Smooth muscle cell (in vitro differentiated cells): ENCODE measurements around the gene TCIRG1. TPM values are rescaled to one million over a fixed set of nuclear protein-coding genes. Genes with fewer than 3 reads are reported as not detected.

Experiments
- DNase-seq: peaks from one replicate; lab custom pipeline; 2025; ENCODE audit not compliant: unreplicated experiment; lab: John Stamatoyannopoulos, UW
- H2AFZ ChIP-seq: fragments of 200-600 bp; sonication (generic); 2 replicates; pipeline ENCODE4 v1.6.0; 2016; ENCODE audit warnings: antibody characterized with exemption, low read depth, mild to moderate bottlenecking
- H3F3A ChIP-seq: fragments of 200-600 bp; sonication (generic); 2 replicates; pipeline ENCODE4 v1.6.0; 2017; ENCODE audit warnings: antibody characterized with exemption, low read depth
- H3K27ac ChIP-seq: fragments of 200-600 bp; sonication (generic); 2 replicates; pipeline ENCODE4 v1.5.1; 2016; ENCODE audit warnings: low read depth, mild to moderate bottlenecking
- H3K27me3 ChIP-seq: fragments of 200-600 bp; sonication (generic); 2 replicates; pipeline ENCODE4 v1.6.1; 2016; ENCODE audit warnings: low read depth, mild to moderate bottlenecking
- H3K36me3 ChIP-seq: fragments of 200-600 bp; sonication (generic); 2 replicates; pipeline ENCODE4 v1.5.1; 2016; ENCODE audit warnings: low read depth
- H3K4me1 ChIP-seq: fragments of 200-600 bp; sonication (generic); 2 replicates; pipeline ENCODE4 v1.5.1; 2016; ENCODE audit warnings: low read depth
- H3K4me2 ChIP-seq: fragments of 200-600 bp; sonication (generic); 2 replicates; pipeline ENCODE4 v1.6.0; 2016; ENCODE audit warnings: mild to moderate bottlenecking
- H3K4me3 ChIP-seq: fragments of 200-600 bp; sonication (generic); 2 replicates; pipeline ENCODE4 v1.5.1; 2016; ENCODE audit warnings: mild to moderate bottlenecking
- H3K79me2 ChIP-seq: fragments of 200-600 bp; sonication (generic); 2 replicates; pipeline ENCODE4 v1.6.0; 2016; ENCODE audit warnings: low read depth, mild to moderate bottlenecking
- H3K9ac ChIP-seq: fragments of 200-600 bp; sonication (generic); 2 replicates; pipeline ENCODE4 v1.6.0; 2016; ENCODE audit warnings: low read depth
- H3K9me3 ChIP-seq: fragments of 200-600 bp; sonication (generic); replicated peaks from 2 replicates; pipeline ENCODE4 v1.5.1; 2016; ENCODE audit warnings: low read depth
- H4K20me1 ChIP-seq: fragments of 200-600 bp; sonication (generic); 2 replicates; pipeline ENCODE4 v1.6.0; 2016; ENCODE audit warnings: low read depth
- CTCF ChIP-seq: fragments of 200-600 bp; sonication (generic); IDR thresholded peaks from 2 replicates; pipeline ENCODE4 v1.5.1; 2017; ENCODE audit warnings: borderline replicate concordance, mild to moderate bottlenecking, antibody characterized with exemption; ENCODE audit not compliant: insufficient read depth, poor library complexity, severe bottlenecking
- WGBS: methylation state at CpG from one replicate; pipeline ENCODE4 v1.1.7; 2016; ENCODE audit warnings: low lambda C conversion rate; 5-methylcytosine and 5-hydroxymethylcytosine counted together
- polyA plus RNA-seq: library from polyadenylated mRNA; unstranded; fragments of >200 nt; fragmentation: Nextera tagmentation; extraction: Ambion mirVana; gene quantifications from 2 replicates; pipeline ENCODE4 v1.2.1, GENCODE V29; 2016
- total RNA-seq: library from RNA; depleted of rRNA; stranded (reverse); fragments of >200 nt; gene quantifications from 2 replicates; pipeline ENCODE4 v1.2.3, GENCODE V29; 2014

TCIRG1 gene
- total and polyA plus RNA-seq, 2 experiments from 2014 or later = 39.7 to 59.0 TPM

GRCh38 chr11:68035266-68035876, 3.5 kb upstream of the TCIRG1 start:
- H3K36me3 ChIP-seq = no peaks in the 10 kb centered on the region
- no peak overlapping the region for H3K27ac ChIP-seq
- no peak for TF ChIP-seq CTCF
- no peaks in the 10 kb centered on the region for H3K27me3 ChIP-seq
- no peak overlapping the region for H3K4me2 ChIP-seq
- no peak for DNase-seq
- H3F3A ChIP-seq = no peaks in the 10 kb centered on the region
- H4K20me1 ChIP-seq = no peaks in the 10 kb centered on the region
- H2AFZ ChIP-seq = no peak overlapping the region
- peaks cover 11% of the 10 kb centered on the region for H3K4me1 ChIP-seq
- no peaks in the 10 kb centered on the region for H3K9me3 ChIP-seq
- no peak overlapping the region for H3K9ac ChIP-seq
- WGBS = 93% methylated on average over 13 of the region's 13 CpGs
- H3K79me2 ChIP-seq = peaks cover 16% of the 10 kb centered on the region
- H3K4me3 ChIP-seq = no peak overlapping the region

GRCh38 chr11:68036141-68036716, 2.6 kb upstream of the TCIRG1 start:
- H3K9me3 ChIP-seq = no peaks in the 10 kb centered on the region
- no peak overlapping the region for H3K4me3 ChIP-seq
- no peak overlapping the region for H3K27ac ChIP-seq
- TF ChIP-seq CTCF = no peak
- H3K9ac ChIP-seq = no peak overlapping the region
- no peaks in the 10 kb centered on the region for H3K36me3 ChIP-seq
- no peak overlapping the region for H2AFZ ChIP-seq
- WGBS = 88% methylated on average over 27 of the region's 27 CpGs
- DNase-seq = no peak
- H4K20me1 ChIP-seq = no peaks in the 10 kb centered on the region
- H3F3A ChIP-seq = no peaks in the 10 kb centered on the region
- H3K27me3 ChIP-seq = no peaks in the 10 kb centered on the region
- H3K4me1 ChIP-seq = peaks cover 11% of the 10 kb centered on the region
- peaks cover 12% of the 10 kb centered on the region for H3K79me2 ChIP-seq
- H3K4me2 ChIP-seq = no peak overlapping the region

GRCh38 chr11:68036717-68037239, 2.0 kb upstream of the TCIRG1 start:
- peaks cover 11% of the 10 kb centered on the region for H3K4me1 ChIP-seq
- 91% methylated on average over 14 of the region's 14 CpGs for WGBS
- H3K27ac ChIP-seq = no peak overlapping the region
- H3K9me3 ChIP-seq = no peaks in the 10 kb centered on the region
- H3K27me3 ChIP-seq = no peaks in the 10 kb centered on the region
- H3F3A ChIP-seq = no peaks in the 10 kb centered on the region
- no peak overlapping the region for H3K9ac ChIP-seq
- H3K4me3 ChIP-seq = no peak overlapping the region
- H3K4me2 ChIP-seq = no peak overlapping the region
- DNase-seq = no peak
- H3K36me3 ChIP-seq = no peaks in the 10 kb centered on the region
- peaks cover 6% of the 10 kb centered on the region for H3K79me2 ChIP-seq
- no peaks in the 10 kb centered on the region for H4K20me1 ChIP-seq
- H2AFZ ChIP-seq = no peak overlapping the region
- no peak for TF ChIP-seq CTCF
